Activated CD4-positive, alpha-beta T cell treated with anti-CD3 and anti-CD28 coated beads, Interleukin-2, Interleukin-4, amounts not matched to agents 100 ng/mL and 50 ng/mL, durations not matched to agents 16 hours and 8 hours (primary cell): ENCODE measurements around the gene C20orf96.
"Not testable (repeated sequence)": the region's sequence is repeated elsewhere in the genome, so short reads cannot be mapped to it uniquely, and the experiment has no call there.

Experiments
- DNase-seq: peaks from one replicate; pipeline ENCODE4 v3.0.0-alpha.2; 2020; ENCODE audit warnings: low spot score

Gene C20orf96

DNA sequence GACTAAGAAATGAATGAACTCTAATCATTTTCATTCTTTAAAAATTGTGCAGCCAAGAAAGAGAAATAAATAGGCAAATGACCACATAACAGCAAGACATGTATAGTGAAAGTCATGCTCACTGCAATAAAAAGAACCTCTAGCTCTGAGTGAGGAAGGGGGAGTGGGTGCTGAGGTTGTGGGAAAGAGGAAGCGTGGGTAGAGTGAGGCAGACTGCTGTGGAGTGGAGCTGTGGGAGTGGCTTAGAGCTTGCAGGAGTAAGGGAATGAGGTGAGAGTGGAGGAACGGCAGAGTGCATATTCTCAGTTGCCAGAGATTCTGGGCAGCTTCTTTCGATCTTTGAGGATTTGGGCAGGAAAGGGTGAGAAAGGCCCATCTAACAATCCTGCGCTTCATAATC lies 53.1 kb downstream of the C20orf96 start:
- peak; percentile 32 for DNase-seq

DNA sequence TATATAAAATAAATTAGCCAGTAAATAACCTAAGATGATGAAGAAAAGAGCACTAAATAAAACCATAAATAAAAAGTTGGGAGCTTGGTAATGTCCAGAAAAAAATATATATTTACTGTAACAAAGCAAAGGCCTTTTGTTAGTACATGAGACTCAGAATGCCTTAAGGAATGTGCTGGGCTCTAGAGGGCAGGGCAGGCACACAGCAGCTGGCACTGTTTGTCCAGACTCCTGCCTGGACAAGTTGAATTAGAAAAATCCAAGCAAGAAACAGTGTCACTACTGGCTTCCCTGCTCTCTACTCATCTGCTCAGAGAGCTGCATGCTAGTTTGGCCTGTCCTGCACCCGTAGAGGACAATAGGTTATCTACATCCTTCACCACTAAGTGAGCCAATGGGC lies 54.7 kb downstream of the C20orf96 start:
- no peak for DNase-seq

DNA sequence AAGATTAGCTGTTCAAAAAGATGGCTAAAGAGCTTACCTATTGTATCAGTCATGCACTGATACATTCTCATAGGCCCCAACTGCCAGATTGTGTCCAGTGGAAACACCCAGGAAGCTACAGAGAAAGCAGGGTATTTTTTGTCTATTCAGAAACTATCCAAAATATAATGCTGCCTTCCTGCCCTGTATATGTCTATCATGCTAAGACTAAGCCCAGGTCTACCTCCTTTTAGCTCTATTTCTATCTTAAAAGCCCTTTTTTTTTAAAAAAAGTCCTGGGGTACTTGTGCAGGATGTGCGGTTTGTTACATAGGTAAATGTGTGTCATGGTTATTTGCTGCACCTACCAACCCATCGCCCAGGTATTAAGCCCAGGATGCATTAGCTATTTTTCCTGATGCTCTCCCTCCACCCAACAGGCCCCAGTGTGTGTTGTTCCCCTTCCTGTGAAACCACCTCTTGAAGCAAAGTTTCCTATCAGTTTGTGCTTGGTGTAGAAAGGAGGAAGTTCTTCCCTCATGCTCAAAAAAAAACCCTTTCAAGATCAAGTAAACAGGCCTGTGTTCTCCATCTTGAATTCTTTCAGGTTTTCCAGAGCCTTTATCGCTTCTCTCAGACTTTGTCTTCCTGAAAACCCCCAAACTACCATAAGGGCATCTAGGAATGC lies 63.0 kb downstream of the C20orf96 start:
- DNase-seq: no peak

DNA sequence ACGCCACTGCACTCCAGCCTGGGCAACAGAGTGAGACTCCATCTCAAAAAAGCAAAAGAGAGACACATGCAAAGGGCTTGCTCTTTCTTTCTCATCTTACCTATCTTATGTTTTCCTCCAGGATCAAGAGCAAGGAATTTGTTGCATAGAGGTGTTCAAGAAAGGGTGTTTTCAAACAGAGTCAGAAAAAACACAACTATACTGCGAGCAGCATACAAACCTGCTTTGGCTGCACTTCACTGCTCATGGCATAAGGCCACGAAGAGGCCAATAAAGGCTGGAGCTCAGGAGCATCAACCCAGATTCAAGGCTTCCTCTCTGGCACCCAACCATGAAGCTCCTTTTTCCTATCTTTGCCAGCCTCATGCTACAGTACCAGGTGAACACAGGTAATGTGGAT lies 63.6 kb downstream of the C20orf96 start, which contains the start of gene DEFB129:
Gene DEFB129 (plus strand): TSS at position 301 of the 400 bp plus-strand sequence. CDS start 31 bp downstream, at position 332.
- DNase-seq: no peak

DNA sequence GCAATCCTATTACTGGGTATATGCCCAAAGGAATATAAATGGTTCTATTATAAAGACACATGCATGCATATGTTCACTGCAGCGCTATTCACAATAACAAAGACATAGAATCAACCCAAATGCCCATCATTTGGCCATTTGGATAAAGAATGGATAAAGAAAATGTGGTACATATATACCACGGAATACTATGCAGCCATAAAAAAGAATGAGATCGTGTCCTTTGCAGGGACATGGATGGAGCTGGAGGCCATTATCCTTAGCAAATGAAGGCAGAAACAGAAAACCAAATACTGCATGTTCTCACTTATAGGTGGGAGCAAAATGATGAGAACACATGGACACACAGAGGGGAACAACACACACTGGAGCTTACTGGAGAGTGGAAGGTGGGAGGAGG lies 64.7 kb downstream of the C20orf96 start:
- DNase-seq: not testable (repeated sequence)

DNA sequence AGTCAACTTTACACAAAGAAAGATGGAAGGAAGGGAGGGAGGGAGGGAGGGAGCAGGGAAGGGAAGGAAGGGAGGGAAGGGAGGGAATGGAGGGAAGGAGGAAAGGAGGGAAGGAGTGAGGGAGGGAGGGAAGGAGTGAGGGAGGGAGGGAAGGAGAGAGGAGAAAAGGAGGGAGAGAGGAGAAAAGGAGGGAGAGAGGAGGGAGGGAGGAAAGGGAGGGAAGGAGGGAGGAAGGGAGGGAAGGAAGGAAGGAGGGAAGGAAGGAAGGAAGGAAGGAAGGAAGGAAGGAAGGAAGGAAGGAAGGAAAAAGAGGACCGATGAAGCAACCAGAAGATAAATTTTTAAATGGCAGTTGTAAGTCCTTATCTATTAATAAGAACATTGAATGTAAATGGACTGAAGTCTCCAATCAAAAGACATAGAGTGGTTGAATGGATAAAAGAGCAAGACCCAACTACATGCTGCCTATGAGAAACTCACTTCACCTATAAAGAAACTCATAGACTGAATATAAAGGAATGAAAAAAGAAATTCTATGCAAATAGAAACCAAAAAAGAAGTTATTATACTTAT lies 69.2 kb downstream of the C20orf96 start:
- DNase-seq: no peak
